Psoas muscle (tissue), 8 donors: ENCODE data around the gene COQ10B. TPM values are rescaled to one million over a fixed set of nuclear protein-coding genes. Genes with fewer than 3 reads are reported as not detected.
A peak's percentile ranks its signal among the peaks of the same experiment; 100 is the strongest.
"Not testable (repeated sequence)": the region's sequence is repeated elsewhere in the genome, so short reads cannot be mapped to it uniquely, and the experiment has no call there.

Experiments
- ATAC-seq, 4 donors: fragments of 200-7000 bp; cut with Tn5 transposase; one replicate each; pipeline ENCODE4 v1.9.1; 2020; ENCODE audit warnings: moderate library complexity in 3 of 4, mild to moderate bottlenecking in 2 of 4
- DNase-seq, 2 donors: peaks; one replicate each; pipeline ENCODE4 v3.0.0-alpha.2; 2020
- H3K27ac ChIP-seq: fragments of 200-600 bp; one replicate; pipeline ENCODE4 v1.8.0; 2022
- H3K27me3 ChIP-seq, 3 donors: fragments of 200-600 bp in 1 of 3; one replicate each; pipeline versions ENCODE4 v1.6.1 to v1.8.0; 2013 to 2022; ENCODE audit warnings: low read length in 2 of 3, mild to moderate bottlenecking in 2 of 3, moderate library complexity in 1 of 3; ENCODE audit not compliant: insufficient read depth in 3 of 3
- H3K36me3 ChIP-seq, 2 donors: fragments of 200-600 bp in 1 of 2; one replicate each; pipeline versions ENCODE4 v1.6.1 to v1.8.0; 2013 to 2022; ENCODE audit warnings: low read depth in 1 of 2, mild to moderate bottlenecking in 1 of 2, moderate library complexity in 1 of 2; ENCODE audit not compliant: insufficient read depth in 1 of 2
- H3K4me1 ChIP-seq: fragments of 200-600 bp; one replicate; pipeline ENCODE4 v1.8.0; 2022
- H3K4me3 ChIP-seq: fragments of 200-600 bp; one replicate; pipeline ENCODE4 v1.8.0; 2022; ENCODE audit warnings: mild to moderate bottlenecking
- H3K9me3 ChIP-seq: fragments of 200-600 bp; one replicate; pipeline ENCODE4 v1.8.0; 2022
- WGBS, 3 donors: extraction: QIAGEN DNeasy Blood & Tissue Kit; methylation state at CpG; one replicate each; pipeline versions ENCODE4 v1.1.6 to v1.1.7; 2013; 5-methylcytosine and 5-hydroxymethylcytosine counted together
- intact Hi-C, 2 donors: fragments of 100-400 bp; cut with DNase I; formaldehyde crosslinking; loops; one replicate each; pipeline versions ENCODE4 v1.11.0 to v1.14.2; 2022
- polyA plus RNA-seq, 3 donors: library from polyadenylated mRNA; stranded (reverse); fragments of 200-250 nt; gene quantifications; one replicate each; pipeline ENCODE4 v1.2.3, GENCODE V29; 2013
- total RNA-seq, 4 donors: library from RNA; stranded (reverse); fragmentation: NEBNext Ultra II Directional in 2 of 4; extraction: Animal tissue kit (Norgen Biotek cat#: 25700) in 2 of 4; gene quantifications; one replicate each; pipeline versions ENCODE4 v1.2.1 to v1.2.4, GENCODE V29; 2021 to 2023
- TF ChIP-seq, protein P1 (sequence below): fragments of 200-600 bp; IDR thresholded peaks from one replicate; pipeline ENCODE4 v1.8.0; 2022; ENCODE audit warnings: antibody characterized with exemption
- donor health status: healthy with polysubstance abuse.
- donor health status: DM: no; HTN: no; CAD: no; lungs with moderate emphysema.
- donor health status: Bipolar disorder and iron deficiency.
- donor health status: healthy.
- donor health status: DM: yes; HTN: yes; CAD: no.
- donor health status: DM: no; HTN: no; CAD: no.
- donor health status: DM: no; HTN: no; CAD: no.
- donor health status: DM: yes; HTN: yes; CAD: no.

COQ10B gene
- total and polyA plus RNA-seq, 7 donors, result 9.9 to 20.2 (median 16.4) TPM

DNA sequence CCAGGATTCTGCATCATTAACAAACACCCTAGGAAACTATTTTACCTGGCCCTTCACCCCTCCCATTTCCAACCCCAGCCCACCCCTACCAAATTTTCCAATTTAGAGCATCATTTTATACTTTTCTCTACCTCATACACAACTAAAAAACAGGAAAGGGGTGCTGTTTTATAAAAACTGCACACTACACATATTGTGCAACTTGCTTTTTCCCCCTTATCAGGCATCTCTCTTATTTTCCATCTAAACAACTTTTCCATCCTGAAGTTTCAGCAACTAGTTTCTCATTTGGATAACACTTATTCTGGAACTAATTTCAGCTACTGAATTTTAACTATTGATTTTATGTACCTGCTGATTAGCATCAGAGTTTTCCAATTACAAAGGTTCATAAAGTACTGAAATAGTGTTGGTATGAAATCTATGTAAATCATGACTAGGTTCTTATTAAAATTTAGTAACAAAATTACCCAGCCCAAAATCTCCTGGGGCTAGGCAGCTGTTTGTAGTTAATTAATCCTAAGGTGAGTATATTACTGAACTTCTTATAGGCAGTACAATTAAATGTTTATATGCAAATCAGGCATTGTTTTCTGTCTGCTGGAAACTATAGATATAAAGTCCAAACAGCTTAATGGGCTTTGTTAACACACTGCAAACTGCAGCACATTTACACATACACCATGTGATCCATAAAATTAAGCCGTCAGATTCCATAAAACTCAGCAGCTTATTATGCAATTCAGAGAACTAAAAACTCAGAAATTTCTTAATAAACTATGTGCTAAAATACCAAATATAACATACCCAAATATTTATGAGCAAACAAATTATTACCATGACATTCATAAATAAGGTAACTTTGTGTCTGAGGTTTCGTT is 26.4 kb upstream of the COQ10B start:
- Histone ChIP-seq H3K27me3 (no peaks in the 10 kb centered on the region), H3K9me3 (no peaks in the 10 kb centered on the region), H3K4me3 (no peak overlapping the region), H3K4me1 (peaks cover 72% of the 10 kb centered on the region), H3K27ac (no peak overlapping the region), H3K36me3 (peaks cover 0 to 18% of the 10 kb centered on the region in 2 donors)
- 57 to 76% (median 60%) methylated on average over 2 of the region's 2 CpGs for WGBS, 3 donors
- ATAC-seq (no peak), DNase-seq (no peak)
- TF ChIP-seq, protein P1, sequence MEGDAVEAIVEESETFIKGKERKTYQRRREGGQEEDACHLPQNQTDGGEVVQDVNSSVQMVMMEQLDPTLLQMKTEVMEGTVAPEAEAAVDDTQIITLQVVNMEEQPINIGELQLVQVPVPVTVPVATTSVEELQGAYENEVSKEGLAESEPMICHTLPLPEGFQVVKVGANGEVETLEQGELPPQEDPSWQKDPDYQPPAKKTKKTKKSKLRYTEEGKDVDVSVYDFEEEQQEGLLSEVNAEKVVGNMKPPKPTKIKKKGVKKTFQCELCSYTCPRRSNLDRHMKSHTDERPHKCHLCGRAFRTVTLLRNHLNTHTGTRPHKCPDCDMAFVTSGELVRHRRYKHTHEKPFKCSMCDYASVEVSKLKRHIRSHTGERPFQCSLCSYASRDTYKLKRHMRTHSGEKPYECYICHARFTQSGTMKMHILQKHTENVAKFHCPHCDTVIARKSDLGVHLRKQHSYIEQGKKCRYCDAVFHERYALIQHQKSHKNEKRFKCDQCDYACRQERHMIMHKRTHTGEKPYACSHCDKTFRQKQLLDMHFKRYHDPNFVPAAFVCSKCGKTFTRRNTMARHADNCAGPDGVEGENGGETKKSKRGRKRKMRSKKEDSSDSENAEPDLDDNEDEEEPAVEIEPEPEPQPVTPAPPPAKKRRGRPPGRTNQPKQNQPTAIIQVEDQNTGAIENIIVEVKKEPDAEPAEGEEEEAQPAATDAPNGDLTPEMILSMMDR, result no peak
- intact Hi-C loops, result loop anchor here (5.0 to 10.0 kb wide), 2 partner anchors 45 to 348 kb away; no protein-coding TSS in a partner anchor

DNA sequence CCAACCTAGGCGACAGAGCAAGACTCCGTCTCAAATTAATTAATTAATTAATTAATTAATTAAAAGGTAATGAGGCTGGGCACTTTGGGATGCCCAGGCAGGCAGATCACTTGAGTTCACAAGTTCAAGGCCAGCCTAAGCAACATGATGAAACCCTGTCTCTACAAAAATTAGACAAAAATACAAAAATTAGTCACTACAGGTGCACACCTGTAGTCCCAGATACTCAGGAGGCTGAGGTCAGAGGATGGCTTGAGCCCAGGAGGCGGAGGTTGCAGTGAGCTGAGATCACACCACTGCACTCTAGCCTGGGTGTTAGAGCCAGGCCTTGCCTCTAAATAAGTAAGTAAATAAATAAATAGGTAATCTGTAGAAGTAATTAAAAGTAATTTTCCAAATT is 25.4 kb upstream of the COQ10B start:
- Histone ChIP-seq H3K27me3 (no peaks in the 10 kb centered on the region), H3K27ac (peak overlapping the region; percentile 12), H3K4me3 (no peak overlapping the region), H3K36me3 (peaks cover 0 to 8% of the 10 kb centered on the region in 2 donors), H3K9me3 (no peaks in the 10 kb centered on the region), H3K4me1 (peaks cover 82% of the 10 kb centered on the region)
- intact Hi-C loops, result loop anchor here (5.0 to 10.0 kb wide), 2 partner anchors 44 to 347 kb away; no protein-coding TSS in a partner anchor
- DNase-seq (no peak), ATAC-seq (no peak)
- TF ChIP-seq, protein P1, result no peak
- WGBS, 3 donors, result 96 to 100% (median 96%) methylated on average over 3 of the region's 3 CpGs

DNA sequence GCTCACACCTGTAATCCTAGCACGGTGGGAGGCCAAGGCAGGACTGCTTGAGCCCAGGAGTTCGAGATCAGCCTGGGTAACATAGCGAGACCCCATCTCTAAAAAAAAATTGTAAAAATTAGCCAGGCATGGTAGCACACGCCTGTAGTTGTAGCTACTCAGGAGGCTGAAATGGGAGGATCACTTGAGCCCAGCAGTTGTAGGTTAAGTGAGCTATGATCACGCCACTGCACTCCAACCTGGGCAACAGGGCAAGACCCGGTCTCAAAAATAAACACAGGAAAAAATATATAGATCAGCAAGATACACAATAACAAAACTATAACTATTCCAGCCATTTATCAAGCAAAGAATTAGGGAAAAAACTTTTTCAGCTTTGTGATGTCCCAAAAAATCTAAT is 21.5 kb upstream of the COQ10B start:
- H3K9me3 ChIP-seq, result no peaks in the 10 kb centered on the region
- H3K4me3 ChIP-seq, result peak overlapping the region; percentile 97
- H3K27me3 ChIP-seq, result no peaks in the 10 kb centered on the region
- ATAC-seq (no peak), DNase-seq (no peak)
- intact Hi-C loops, result no loop called here
- no peaks in the 10 kb centered on the region for H3K36me3 ChIP-seq
- WGBS, 3 donors, result 58 to 65% (median 64%) methylated on average over 6 of the region's 6 CpGs
- TF ChIP-seq, protein P1, result no peak
- peaks cover 70% of the 10 kb centered on the region for H3K4me1 ChIP-seq
- peak overlapping the region; percentile 99 for H3K27ac ChIP-seq

DNA sequence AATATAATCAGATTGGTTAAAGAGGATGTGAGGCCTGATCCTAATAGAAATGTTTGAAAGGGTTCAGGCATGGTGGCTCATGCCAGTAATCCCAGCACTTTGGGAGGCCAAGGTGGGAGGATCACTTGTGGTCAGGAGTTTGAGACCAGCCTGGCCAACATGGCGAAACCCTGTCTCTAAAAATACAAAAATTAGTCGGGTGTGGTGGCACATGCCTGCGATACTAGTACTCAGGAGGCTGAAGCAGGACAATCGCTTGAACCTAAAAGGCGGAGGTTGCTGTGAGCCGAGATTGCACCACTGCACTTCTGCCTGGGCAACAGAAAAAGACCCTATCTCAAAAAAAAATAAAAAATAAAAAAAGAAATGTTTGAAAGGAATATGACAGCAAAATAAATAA is 20.8 kb upstream of the COQ10B start:
- intact Hi-C loops, H3K36me3 ChIP-seq, H3K9me3 ChIP-seq, DNase-seq, ATAC-seq, H3K27me3 ChIP-seq: not testable (repeated sequence)
- peak overlapping the region; percentile 99 for H3K27ac ChIP-seq
- peaks cover 64% of the 10 kb centered on the region for H3K4me1 ChIP-seq
- peak overlapping the region; percentile 97 for H3K4me3 ChIP-seq
- 66 to 77% (median 70%) methylated on average over 6 of the region's 6 CpGs for WGBS, 3 donors

DNA sequence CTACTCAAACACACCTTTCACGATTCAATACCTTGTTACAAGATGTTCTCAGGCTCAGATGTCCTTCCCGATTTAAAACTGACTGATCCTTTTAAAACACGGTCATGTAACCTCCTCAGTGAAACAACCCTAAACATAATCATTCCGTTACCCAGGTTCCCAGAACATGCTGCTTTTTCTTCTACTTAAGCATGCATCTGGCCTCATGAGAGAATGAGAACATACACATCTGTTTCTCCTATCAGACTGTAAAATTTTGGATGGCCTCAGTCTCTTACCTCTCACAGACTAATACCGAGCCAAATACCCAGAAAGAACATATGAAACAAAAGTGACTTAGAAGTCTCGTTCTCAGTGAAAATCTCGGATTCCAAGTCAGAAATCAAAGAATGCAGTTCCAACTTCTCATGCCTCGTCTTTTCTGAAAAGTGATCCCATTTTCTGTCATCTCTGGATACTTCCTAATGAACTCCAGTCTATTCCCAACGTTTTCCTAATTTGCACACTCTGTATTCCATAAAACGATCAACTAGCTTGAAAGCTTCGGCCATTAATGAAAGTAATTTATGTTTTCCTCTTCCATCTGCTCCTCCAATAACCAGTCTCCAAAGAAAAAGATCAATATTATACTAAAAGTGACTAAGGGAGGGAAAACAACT is 19.4 kb upstream of the COQ10B start:
- no peaks in the 10 kb centered on the region for H3K36me3 ChIP-seq
- H3K9me3 ChIP-seq, result no peaks in the 10 kb centered on the region
- 0 to 1% (median 1%) methylated on average over 11 of the region's 11 CpGs for WGBS, 3 donors
- no peaks in the 10 kb centered on the region for H3K27me3 ChIP-seq
- DNase-seq (no peak), ATAC-seq (peak in 1 of 4 donors; percentile 9)
- H3K4me1 ChIP-seq, result peaks cover 50% of the 10 kb centered on the region
- H3K27ac ChIP-seq, result peak overlapping the region; percentile 99
- peak overlapping the region; percentile 97 for H3K4me3 ChIP-seq
- TF ChIP-seq, protein P1, result no peak
- intact Hi-C loops, result loop anchor here in 1 of 2 donors (2.0 kb wide), 1 partner anchor 19 kb away; the partner anchor contains the start of gene COQ10B
